Prostate gland (tissue), 2 donors: Measurements from ENCODE around the gene HMCES. TPM values are rescaled to one million over a fixed set of nuclear protein-coding genes. Genes with fewer than 3 reads are reported as not detected.

Experiments used
- DNase-seq: peaks from one replicate; pipeline ENCODE4 v3.0.0-alpha.2; 2019; ENCODE audit warnings: low spot score
- H3K27ac ChIP-seq, 2 donors: fragments of 200-600 bp; sonication (generic); 2 replicates each; pipeline ENCODE4 v1.5.1; 2017 to 2019
- H3K27me3 ChIP-seq: fragments of 200-600 bp; sonication (generic); replicated peaks from 2 replicates; pipeline ENCODE4 v1.5.1; 2019; ENCODE audit not compliant: insufficient read depth
- H3K36me3 ChIP-seq, 2 donors: fragments of 200-600 bp; sonication (generic); 1 replicate in 1 of 2; 2 replicates in 1 of 2; pipeline versions ENCODE4 v1.5.1 to v1.8.1; 2017 to 2019
- H3K4me1 ChIP-seq: fragments of 200-600 bp; sonication (generic); replicated peaks from 2 replicates; pipeline ENCODE4 v1.5.1; 2019
- H3K4me3 ChIP-seq, 2 donors: fragments of 200-600 bp; sonication (generic); 2 replicates each; pipeline ENCODE4 v1.5.1; 2017 to 2019
- H3K9me3 ChIP-seq: fragments of 200-600 bp; sonication (generic); 2 replicates; pipeline ENCODE4 v1.5.1; 2017
- CTCF ChIP-seq, 4 experiments: fragments of 200-600 bp in 2 of 4; fragments of 450-650 bp in 2 of 4; sonication (generic) in 2 of 4; IDR thresholded peaks; 1 replicate in 3 of 4; 2 replicates in 1 of 4; pipeline ENCODE4 v1.5.1; 2016 to 2019; ENCODE audit warnings: antibody characterized with exemption in 4 of 4, mild to moderate bottlenecking in 2 of 4, moderate library complexity in 2 of 4
- POLR2A ChIP-seq: fragments of 450-650 bp; IDR thresholded peaks from one replicate; pipeline ENCODE4 v1.6.1; 2016; ENCODE audit warnings: antibody characterized with exemption, mild to moderate bottlenecking
- POLR2AphosphoS5 ChIP-seq: sonication (generic); formaldehyde crosslinking; IDR thresholded peaks from one replicate; pipeline ENCODE4 v1.6.1; 2017; ENCODE audit warnings: antibody characterized with exemption
- WGBS: methylation state at CpG from one replicate; pipeline ENCODE4 v1.1.5; 2018; 5-methylcytosine and 5-hydroxymethylcytosine counted together
- intact Hi-C: fragments of 100-400 bp; cut with DNase I; formaldehyde crosslinking; loops from one replicate; pipeline ENCODE4 v1.14.2; 2022
- total RNA-seq, 2 donors: library from RNA; depleted of rRNA; stranded (reverse); fragments of >200 nt; gene quantifications; one replicate each; pipeline ENCODE4 v1.1.0, GENCODE V29; 2016

Gene HMCES
- total RNA-seq, 2 donors from 2014 or later, result 29.1 to 34.9 TPM

GRCh38 chr3:129291236-129291886 is 12.7 kb downstream of the HMCES start:
- no peaks in the 10 kb centered on the region for H3K9me3 ChIP-seq
- no peak overlapping the region for H3K27ac ChIP-seq
- DNase-seq, result no peak
- intact Hi-C loops, result no loop called here
- no peak overlapping the region for H3K4me3 ChIP-seq
- no peaks in the 10 kb centered on the region for H3K4me1 ChIP-seq
- H3K36me3 ChIP-seq, result no peaks in the 10 kb centered on the region
- H3K27me3 ChIP-seq, result no peaks in the 10 kb centered on the region
- 43% methylated on average over 4 of the region's 4 CpGs for WGBS
- TF ChIP-seq CTCF (IDR thresholded peaks at IDR 0.05) (no peak), POLR2A (no peak), POLR2AphosphoS5 (no peak)

GRCh38 chr3:129295286-129295685 is 16.6 kb downstream of the HMCES start:
- Histone ChIP-seq H3K9me3 (no peaks in the 10 kb centered on the region), H3K27me3 (no peaks in the 10 kb centered on the region), H3K4me1 (no peaks in the 10 kb centered on the region), H3K4me3 (no peak overlapping the region), H3K27ac (no peak overlapping the region), H3K36me3 (no peaks in the 10 kb centered on the region)
- WGBS, result 93% methylated on average over 5 of the region's 5 CpGs
- TF ChIP-seq CTCF (IDR thresholded peaks at IDR 0.05), result no peak
- no peak for TF ChIP-seq POLR2AphosphoS5
- TF ChIP-seq POLR2A, result no peak
- DNase-seq, result no peak
- intact Hi-C loops, result no loop called here

DNA sequence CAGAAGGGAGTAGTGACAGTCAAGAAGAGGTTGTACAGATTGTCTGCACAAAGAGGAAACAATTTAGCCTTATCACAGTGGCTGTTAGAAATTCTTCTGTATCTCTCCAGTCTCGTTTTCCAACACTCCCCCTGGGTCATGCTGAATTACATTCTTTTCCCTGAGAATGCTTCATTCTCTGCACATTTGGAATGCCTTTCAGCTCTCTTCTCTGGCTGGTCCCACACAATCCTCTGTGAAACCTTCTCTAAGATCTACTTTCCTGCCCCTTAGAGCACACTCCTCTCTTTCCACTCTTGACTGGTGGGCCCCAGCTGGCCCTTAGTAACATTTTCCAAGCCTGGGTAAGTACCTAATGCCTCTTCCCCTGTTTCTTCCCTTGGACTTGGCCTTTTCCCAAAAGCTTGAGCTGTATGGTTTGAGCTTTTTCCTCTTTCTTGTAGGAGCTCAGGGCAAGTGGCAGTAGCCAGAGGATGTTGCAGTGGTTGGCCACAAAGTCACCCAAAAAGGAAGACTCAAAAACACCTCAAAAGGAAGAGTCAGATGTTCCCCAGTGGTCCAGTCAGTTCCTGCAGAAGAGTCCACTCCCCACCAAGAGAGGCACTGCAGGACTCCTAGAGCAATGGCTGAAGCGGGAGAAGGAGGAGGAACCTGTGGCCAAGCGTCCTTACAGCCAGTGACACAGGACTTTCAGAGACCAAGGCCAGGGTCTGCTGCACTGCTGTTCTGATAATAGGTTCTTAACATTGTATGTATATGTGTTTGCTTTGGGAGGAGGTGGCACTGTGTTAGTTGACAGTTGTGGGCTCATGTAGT is 25.7 kb downstream of the HMCES start:
- no peak for TF ChIP-seq POLR2A
- TF ChIP-seq CTCF (IDR thresholded peaks at IDR 0.05), result no peak
- no peak for TF ChIP-seq POLR2AphosphoS5
- 80% methylated on average over 3 of the region's 3 CpGs for WGBS
- H3K27ac ChIP-seq, result peak overlapping the region; percentile 78 to 83

GRCh38 chr3:129304962-129305222 is 26.2 kb downstream of the HMCES start:
- Histone ChIP-seq H3K27me3 (no peaks in the 10 kb centered on the region), H3K27ac (peak overlapping the region; percentile 78 to 83), H3K4me3 (no peak overlapping the region), H3K4me1 (no peaks in the 10 kb centered on the region), H3K36me3 (no peaks in the 10 kb centered on the region), H3K9me3 (no peaks in the 10 kb centered on the region)
- DNase-seq, result no peak
- intact Hi-C loops, result no loop called here
- no peak for TF ChIP-seq POLR2AphosphoS5
- no peak for TF ChIP-seq CTCF (IDR thresholded peaks at IDR 0.05)
- no peak for TF ChIP-seq POLR2A
- 100% methylated on average over 1 of the region's 1 CpG for WGBS

More for the DNA sequence above, 25.7 kb downstream of the HMCES start:
- Histone ChIP-seq H3K4me3 (no peak overlapping the region), H3K36me3 (no peaks in the 10 kb centered on the region), H3K4me1 (no peaks in the 10 kb centered on the region), H3K27me3 (no peaks in the 10 kb centered on the region), H3K9me3 (no peaks in the 10 kb centered on the region)
- intact Hi-C loops, result no loop called here
- DNase-seq, result no peak

DNA sequence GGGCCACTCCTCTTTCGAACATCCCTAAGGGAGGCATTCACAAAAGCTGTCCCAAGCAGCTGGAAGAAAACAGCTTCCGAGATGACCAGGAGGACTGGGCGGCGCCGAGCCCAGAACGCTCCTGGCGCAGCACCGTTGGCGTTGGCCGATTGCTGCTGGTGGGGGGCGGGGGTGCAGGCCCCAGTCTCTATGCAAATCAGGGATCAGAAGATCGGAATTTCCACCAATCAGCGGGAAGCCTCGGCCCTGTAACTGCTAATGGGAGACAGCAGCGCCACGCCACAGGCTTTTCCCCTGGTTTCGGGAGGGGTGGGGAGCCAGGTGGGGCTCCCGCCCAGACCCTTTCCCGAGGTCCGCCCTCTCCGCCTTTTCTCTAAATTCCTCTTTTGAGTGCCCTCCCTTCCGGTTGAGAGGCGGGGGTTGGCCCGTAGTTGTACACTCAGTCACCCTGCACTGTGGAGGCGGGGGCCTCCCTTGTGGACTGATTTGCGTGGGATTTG is 27.0 kb downstream of the HMCES start:
- no peaks in the 10 kb centered on the region for H3K36me3 ChIP-seq
- H3K4me1 ChIP-seq, result no peaks in the 10 kb centered on the region
- WGBS, result 12% methylated on average over 26 of the region's 26 CpGs
- H3K9me3 ChIP-seq, result no peaks in the 10 kb centered on the region
- H3K27me3 ChIP-seq, result no peaks in the 10 kb centered on the region
- peak overlapping the region; percentile 12 to 16 for H3K4me3 ChIP-seq
- peak; percentile 94 for DNase-seq
- peak overlapping the region; percentile 78 to 83 for H3K27ac ChIP-seq
- intact Hi-C loops, result no loop called here
- TF ChIP-seq POLR2A (peak; percentile 81), CTCF (IDR thresholded peaks at IDR 0.05) (peak in 2 of 4 experiments; percentile 28 to 33), POLR2AphosphoS5 (peak; percentile 93)
